GM19043 (cell line): ENCODE data around the gene SNX32.
"Not testable (repeated sequence)": the region's sequence is repeated elsewhere in the genome, so short reads cannot be mapped to it uniquely, and the experiment has no call there.

Source experiments
- ATAC-seq: cut with Tn5 transposase; IDR thresholded peaks from one replicate; pipeline ENCODE4 v1.9.1; 2021; ENCODE audit warnings: low read depth; ENCODE audit not compliant: unreplicated experiment

The SNX32 gene

DNA sequence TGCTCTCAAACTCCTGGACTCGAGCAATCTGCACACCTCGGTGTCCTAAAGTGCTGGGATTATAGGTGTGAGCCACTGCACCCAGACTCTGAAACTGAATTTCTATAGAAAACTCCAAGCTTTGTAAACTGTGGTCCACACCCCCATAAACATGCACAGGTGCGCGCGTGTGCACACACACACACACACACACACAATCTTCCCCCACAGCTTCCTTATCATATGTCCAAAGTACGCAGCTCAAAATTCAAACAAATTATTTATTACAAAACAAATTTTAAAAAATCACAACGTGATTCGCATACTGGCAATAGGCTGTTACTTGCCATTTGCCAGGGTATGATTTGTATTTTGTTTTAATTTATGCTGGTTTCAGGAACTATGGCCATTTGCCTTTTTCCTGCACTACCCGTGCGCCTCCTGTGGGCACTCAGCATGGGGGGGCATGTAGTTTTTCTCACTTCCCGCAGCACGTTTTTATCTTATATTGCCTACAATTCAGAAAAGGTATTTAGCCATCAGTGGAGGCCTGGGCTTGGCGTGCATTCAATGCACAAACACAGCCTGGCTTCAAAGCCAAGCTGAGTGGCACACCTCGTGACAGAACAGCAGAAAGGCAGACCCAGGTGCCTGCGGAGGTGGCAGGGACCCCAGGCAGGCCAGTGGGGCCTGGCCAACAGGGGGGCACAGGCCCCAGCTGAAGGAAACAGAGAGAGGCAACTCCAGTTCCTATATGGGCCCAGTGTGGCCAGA lies 10.8 kb upstream of the SNX32 start:
- no peak for ATAC-seq

DNA sequence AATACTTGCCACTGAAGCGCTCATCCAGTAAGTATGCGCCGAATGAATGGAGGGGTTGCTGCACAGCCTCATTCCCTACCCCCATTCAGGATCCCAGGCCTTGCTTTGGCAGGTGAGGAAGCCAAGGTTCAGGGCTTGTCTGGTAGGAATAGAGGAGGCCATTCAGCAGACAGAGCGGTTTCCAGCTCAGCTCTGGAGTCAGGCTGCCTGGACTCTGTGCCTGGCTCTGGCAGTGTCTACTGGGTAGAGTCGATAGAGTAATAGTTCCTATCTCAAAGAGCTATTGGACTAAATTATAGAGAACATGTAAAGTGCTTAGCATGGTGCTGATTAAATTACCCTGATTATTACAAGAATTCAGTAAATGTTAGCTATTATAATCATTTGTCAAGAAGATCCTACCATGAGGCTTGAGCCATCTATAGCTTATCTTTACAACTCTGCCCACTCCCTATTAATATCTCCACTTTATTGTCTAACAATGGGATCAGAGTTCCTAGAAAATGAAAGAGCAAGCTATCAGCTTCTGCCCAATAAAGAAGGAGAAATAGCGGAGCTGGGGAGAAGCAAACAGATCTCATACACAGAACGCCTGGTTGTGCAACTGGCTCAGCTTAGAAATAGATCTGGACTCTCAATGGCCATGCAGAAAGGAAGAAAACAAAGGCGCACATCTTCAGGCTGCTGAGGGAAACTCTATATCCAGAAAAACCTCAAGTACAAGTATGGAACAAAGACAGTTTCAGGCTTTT lies 6.6 kb upstream of the SNX32 start:
- ATAC-seq = no peak

DNA sequence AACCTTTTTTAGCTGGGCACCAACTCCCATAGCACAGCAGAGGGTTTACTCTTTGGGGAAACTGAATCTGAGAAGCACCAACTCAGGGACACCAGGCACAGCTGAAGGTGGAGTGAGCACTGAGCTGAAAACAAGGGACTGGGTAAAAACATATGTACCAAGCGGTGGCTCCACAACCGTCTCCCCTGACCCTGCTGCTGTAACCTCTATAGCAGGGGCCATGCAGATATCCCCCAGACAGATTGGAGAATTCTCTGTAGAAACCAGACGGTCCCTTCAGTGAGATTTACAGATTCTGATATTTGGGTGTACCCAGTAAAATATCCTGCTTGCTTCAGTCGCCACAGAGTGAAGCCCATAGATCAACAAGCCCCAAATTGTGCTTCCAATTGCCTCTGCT lies 4.3 kb upstream of the SNX32 start:
- no peak for ATAC-seq

DNA sequence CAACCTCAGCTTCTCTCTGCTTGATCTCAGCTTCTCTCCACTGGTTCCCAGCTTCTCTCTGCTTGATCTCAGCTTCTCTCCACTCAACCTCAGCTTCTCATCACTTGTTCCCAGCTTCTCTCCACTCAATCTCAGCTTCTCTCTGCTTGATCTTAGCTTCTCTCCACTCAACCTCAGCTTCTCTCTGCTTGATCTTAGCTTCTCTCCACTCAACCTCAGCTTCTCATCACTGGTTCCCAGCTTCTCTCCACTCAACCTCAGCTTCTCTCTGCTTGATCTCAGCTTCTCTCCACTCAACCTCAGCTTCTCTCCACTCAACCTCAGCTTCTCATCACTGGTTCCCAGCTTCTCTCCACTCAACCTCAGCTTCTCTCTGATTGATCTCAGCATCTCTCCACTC lies 1.5 kb upstream of the SNX32 start:
- ATAC-seq = not testable (repeated sequence)

DNA sequence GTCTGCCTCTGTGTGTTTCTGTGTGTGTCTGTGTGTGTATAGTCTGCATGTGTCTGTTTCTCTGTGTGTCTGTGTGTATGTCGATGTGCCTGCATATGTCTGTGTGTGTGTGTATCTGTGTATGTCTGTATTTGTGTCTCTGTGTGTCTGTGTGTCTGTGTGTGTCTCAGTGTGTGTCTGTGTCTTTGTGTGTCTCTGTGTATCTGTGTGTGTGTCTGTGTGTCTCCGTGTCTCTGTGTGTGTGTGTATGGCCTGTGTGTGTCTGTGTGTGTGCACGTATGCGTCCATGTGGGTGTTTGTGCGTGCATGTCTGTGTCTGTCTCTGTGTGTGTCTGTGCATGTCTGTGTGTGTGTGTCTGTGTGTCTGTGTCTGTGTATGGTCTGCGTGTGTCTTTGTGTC lies 439 bp downstream of the SNX32 start:
- no peak for ATAC-seq

DNA sequence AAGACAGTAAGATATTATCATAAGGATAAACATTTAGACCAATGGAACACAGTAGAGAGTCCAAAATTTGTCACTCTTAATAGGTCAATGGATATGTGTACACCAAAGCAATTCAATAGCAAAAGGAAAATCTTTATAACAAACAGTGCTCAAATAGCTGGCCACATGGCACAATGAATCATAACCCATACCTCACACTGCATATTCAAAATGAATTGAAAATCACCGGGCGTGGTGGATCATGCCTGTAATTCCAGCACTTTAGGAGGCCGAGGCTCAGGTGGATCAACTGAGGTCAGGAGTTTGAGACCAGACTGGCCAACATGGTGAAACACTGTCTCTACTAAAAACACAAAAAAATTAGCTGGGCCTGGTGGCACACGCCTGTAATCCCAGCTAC lies 8.4 kb downstream of the SNX32 start:
- no peak for ATAC-seq

DNA sequence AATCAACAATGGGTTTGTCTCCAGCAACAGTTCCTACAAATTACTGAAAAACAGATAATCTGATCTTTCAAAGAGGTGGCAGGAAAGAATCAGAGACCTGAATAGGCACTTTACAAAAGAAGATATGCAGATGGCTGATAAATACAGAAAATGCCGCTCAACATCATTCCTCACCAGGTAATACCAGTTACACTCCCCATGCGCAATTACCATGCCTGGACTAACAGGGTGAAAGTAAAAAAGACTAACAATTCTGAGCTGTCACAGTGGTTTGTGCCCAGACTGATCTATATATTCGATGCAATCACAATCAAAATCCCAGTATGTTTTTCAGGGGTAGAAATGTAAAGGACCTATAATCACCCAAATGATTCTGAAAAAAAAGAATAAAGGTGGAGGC lies 10.0 kb downstream of the SNX32 start:
- no peak for ATAC-seq

DNA sequence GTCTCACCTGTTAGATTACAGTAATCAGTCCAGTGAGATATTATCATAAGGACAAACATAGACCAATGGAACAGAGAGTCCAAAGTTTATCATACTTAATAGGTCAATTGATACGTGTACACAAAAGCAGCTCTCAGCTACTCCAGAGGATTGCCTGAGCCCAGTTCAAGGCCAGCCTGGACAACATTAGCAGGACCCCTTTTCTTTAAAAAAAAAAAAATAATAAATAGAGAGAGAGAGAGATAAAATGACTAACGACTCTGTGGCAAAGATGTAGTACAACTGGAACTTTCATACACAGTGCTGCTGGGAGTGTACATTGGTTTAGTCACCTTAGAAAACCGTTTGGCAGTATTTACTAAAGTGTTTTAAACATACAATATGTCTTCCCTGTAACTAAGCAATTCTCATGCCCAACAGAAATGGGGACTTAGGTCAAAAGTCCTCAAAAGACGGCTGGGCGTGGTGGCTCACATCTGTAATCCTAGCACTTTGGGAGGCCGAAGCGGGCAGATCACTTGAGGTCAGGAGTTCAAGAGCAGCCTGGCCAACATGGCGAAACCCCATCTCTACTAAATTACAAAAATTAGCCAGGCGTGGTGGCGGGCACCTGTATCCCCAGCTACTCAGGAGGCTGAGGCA lies 10.6 kb downstream of the SNX32 start:
- ATAC-seq = no peak

DNA sequence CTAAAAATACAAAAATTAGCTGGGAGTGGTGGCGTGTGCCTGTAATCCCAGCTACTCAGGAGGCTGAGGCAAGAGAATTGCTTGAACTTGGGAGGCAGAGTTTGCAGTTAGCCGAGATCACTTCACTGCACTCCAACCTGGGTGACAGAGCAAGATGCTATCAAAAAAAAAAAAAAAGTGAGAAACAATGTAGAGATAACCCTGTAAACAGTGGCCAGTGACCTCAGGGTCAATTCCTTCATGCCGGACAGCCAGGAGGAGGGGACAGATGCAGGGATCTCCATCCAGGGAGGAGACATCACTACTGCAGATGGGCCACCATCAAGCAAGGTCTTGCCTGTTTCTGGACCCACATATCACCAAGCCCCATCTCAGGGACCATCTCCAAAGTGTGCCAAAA lies 14.0 kb downstream of the SNX32 start:
- no peak for ATAC-seq

DNA sequence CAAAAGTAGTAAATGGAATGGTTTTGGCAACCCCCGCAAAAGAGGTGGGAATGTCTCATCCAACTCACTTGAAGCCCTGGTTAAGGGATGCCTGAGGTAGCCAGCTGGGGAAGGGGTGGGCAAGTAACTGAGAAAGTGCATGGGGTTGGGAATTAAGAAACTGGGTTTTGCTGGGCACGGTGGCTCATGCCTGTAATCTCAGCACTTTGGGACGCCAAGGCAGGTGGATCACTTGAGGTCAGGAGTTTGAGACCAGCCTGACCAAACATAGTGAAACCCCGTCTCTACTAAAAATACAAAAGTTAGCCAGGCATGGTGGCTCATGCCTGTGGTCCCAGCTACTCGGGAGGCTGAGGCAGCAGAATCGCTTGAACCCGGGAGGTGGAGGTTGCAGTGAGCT lies 14.9 kb downstream of the SNX32 start:
- not testable (repeated sequence) for ATAC-seq

DNA sequence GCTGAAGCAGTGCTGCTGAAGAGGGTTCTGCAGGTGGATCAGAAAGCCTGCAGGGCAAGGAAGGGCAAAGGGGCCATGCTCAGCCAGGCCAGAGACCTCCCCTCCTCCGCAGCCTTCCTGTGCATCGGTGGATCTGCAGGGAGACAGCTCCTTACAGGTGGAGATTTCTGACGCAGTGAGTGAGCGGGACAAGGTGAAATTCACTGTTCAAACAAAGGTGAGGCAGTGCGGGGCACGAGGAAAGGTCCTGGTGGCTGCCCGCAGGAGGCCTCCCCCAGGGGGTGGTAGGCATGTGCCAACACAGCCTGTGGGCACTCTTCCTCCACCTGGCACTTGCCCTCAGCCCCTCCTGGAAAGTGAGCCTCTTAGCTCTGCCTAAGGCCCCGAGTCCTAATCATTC lies 15.6 kb downstream of the SNX32 start:
- ATAC-seq = no peak

DNA sequence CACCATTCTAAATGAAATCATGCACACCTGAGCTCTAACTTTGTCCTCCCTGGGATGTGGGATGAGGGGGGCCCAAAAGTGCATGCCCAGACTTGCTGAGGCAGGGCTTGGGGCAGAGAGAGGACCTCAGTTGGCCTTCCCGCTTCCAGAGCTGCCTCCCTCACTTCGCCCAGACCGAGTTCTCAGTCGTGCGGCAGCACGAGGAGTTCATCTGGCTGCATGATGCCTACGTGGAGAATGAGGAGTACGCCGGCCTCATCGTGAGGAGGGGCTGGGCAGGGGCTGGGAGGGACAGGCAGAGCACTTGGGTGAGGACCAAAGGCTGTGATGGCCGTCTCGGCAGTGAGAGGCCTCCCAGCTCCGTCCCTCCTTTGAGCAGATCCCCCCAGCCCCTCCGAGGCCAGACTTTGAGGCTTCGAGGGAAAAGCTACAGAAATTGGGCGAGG lies 16.0 kb downstream of the SNX32 start:
- ATAC-seq = no peak

DNA sequence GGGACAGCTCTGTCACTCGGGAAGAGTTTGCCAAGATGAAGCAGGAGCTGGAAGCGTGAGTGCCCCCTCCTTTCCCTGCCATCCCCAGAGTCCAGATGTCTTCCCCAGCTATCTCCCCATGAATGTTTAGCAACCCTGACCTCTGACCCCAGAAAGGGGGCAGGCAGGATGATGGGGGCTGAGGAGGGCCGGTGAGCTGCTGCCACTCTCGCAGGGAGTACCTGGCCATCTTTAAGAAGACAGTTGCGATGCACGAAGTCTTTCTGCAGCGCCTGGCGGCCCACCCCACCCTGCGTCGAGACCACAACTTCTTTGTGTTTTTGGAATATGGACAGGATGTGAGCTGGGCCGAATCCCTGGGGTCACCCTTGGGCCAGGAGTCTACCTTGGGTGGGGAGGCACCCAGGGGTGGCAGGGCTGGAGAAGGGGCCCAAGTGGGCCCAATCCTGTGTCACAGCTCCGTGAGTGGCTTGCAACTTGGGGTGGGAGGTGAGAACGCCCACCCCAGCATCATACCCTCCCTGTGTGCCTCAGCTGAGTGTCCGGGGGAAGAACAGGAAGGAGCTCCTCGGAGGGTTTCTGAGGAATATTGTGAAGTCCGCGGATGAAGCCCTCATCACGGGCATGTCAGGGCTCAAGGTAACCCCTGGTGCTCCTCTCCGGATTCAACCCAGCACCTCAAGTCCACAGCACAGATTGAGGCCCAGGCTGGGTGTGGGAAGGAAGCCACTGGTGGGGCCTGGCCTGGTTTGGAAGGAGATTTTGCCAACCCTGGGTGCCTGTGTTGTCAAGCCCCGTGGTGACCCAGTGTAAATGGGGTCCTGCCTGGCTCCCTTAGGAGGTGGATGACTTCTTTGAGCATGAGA lies 16.7 kb downstream of the SNX32 start:
- ATAC-seq = no peak

DNA sequence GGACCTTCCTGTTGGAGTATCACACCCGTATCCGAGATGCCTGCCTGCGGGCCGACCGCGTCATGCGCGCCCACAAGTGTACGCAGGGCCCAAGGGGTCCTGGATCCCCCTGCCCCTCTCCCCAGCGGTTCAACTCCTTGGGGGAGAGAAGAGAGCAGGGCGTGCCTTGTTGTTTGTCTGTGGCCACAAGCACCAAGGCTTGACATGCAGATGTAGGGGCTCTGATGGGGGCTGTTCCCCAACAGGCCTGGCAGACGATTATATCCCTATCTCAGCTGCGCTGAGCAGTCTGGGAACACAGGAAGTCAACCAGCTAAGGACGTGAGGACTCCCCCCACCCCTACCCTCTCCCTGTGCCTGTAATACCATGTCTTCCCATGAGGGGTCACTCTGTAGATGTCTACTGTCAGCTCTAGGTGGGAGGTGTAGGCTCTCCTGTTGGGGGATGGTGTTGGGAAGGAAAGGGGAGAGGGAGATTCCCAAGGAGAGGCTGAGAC lies 17.4 kb downstream of the SNX32 start:
- no peak for ATAC-seq

DNA sequence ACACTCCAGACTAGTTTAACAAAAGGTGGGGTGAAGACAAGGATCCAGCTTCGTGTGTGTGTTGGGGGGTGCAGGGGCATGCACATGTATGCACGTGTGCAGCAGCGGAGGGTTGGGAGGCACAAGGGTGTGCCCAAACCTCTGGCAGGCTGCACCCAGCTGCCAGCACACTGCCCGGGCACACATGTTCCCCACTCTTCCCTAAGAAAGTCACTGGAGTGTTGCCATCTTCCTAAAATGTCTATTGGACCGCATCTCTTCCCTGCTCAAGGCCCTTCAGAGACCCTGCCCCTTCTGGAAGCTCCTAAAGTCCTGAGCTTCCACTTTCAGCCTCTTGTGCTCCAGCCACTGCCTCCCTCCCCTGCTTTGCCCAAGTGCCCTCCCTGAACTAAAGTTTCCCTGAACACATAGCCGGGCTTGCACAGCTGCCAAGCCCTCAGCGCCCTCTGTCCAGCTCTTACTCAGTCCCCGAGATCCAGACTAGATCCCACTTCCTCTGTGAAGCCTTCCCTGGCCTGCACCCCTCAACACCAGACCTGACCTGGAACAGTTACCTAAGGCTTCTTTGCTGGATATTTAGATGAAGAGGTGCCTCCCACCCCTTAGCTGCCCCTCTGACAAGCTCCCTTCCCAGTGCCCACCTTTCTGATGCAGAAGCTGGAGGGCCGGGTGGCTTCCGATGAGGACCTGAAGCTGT lies 18.2 kb downstream of the SNX32 start:
- no peak for ATAC-seq

DNA sequence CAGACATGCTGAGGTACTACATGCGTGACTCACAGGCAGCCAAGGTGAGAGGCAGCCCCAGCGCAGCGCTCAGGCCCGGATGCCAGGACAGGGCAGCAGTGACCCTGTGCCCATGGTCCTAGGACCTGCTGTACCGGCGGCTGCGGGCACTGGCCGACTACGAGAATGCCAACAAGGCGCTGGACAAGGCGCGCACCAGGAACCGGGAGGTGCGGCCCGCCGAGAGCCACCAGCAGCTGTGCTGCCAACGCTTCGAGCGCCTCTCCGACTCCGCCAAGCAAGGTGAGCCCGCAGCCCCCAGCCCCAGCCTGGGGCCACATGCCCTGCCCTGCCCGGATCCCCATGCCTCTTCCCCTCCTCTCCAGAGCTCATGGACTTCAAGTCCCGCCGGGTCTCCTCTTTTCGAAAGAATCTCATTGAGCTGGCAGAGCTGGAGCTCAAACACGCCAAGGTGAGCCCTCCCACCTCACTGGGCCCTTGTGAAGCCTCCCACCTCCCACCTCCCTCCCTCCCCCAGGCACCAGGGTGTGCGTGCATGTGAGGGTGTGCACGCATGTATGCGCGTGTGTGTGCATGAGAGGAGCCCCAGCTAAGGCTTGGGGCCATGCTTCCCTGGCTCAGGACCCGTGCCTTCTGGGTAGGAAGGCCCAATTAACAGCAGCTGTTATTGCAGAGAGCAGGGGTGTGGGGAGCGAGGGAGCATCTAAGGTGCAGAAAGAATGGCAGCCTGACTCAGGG lies 18.9 kb downstream of the SNX32 start:
- no peak for ATAC-seq

DNA sequence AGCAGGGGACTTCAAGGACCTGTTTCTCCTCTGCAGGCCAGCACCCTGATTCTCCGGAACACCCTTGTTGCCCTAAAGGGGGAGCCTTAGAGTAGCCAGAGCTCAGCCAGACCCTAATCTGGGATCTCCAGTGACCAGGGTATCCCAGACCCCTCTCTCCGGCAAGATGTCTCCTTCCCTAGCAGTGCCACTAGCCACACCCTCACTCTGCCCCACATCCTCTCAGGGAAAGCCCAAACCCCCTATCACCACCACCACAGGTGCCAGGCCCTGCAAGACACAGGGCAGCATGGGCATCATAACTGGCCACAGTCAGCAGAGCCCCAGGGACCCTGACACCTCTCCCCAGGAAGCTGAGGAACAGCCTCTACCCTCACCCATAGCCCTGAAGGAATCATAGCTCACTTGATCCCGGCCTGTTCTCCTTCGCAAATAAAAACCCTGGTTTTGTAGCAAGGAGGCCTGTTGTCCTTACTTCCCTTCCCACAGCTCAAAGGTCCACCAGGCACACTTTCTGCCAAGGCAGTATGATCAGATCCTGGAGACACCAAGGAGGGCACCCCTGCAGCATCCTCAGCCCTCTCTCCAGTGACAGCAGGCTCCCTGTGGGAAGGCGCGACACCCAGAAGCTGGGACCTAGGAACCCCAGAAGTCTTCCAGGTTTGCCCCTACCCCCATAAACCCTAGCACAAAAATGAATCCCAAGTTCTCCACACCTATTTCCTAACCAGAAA lies 19.6 kb downstream of the SNX32 start:
- ATAC-seq = no peak

DNA sequence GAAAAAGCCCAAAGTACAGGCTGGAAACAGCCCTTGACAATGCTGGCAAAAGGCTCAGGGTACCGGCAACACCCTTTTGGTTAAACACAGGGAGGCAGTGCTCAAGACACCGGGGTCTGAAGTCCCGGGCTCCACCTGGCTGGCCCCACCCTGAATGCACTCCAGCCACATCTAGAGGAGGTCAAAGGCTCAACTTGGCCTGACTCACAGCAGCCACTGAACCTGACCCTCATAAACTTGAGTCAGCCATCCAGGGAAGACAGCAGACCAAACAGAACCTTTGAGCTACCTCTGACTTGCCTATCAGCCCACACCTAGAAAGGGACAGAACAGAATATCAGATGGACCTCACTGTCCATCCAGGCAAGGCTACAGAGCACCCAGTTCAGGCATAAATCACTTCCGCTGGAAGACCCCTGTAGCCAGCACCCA lies 20.4 kb downstream of the SNX32 start:
- ATAC-seq = no peak
